GM19328 (cell line): ENCODE results near the gene CERS6.
"Not testable (repeated sequence)": the region's sequence is repeated elsewhere in the genome, so short reads cannot be mapped to it uniquely, and the experiment has no call there.

Experiments used
- ATAC-seq: cut with Tn5 transposase; IDR thresholded peaks from one replicate; pipeline ENCODE4 v1.9.1; 2021; ENCODE audit warnings: mild to moderate bottlenecking, moderate library complexity; ENCODE audit not compliant: unreplicated experiment

Gene CERS6

DNA sequence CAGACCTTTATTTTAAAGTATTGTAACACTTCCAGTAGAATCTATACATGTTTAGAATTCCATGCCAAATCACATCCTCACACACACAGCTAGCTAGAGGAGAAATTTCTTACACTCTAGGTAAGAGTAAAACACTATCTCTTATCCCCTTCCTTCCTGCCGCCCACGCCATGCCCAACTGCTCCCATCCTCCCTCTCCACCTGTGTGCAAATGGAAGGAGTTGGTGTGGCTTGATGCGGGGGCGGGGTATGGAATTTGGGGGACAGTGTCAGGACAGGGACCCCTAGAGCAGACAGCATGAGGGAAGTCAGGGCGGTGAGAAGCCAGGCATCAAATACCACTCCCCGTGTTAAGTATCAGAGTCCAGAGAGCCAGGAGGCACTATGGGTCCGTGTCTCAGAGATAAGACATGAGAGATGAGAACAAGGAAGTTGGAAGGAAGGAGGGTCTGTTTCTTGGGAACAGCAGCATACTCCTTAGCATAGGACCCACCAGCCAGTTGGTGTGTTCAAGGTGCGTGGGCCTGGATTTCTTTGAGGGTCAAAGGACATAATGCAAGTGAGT is 297.8 kb downstream of the CERS6 start:
- ATAC-seq: no peak

DNA sequence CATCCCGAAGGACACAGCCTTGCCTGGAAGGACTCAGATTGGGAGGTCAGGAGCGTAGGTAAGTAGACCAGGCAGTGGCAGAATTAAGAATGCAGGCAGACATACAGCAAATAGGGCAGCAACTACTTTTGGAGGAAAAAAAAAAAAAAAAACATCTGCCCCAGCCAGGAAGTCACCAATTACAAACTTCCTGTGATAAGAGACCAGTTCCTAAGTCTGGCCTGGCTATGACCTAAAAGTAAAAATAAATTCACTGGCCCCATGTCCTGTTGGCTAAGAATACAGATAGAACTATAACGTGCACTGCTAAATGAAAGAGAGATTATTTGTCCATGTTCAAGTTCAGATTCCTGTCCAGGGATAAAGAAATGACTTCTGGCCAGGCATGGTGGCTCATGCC is 301.2 kb downstream of the CERS6 start:
- no peak for ATAC-seq

DNA sequence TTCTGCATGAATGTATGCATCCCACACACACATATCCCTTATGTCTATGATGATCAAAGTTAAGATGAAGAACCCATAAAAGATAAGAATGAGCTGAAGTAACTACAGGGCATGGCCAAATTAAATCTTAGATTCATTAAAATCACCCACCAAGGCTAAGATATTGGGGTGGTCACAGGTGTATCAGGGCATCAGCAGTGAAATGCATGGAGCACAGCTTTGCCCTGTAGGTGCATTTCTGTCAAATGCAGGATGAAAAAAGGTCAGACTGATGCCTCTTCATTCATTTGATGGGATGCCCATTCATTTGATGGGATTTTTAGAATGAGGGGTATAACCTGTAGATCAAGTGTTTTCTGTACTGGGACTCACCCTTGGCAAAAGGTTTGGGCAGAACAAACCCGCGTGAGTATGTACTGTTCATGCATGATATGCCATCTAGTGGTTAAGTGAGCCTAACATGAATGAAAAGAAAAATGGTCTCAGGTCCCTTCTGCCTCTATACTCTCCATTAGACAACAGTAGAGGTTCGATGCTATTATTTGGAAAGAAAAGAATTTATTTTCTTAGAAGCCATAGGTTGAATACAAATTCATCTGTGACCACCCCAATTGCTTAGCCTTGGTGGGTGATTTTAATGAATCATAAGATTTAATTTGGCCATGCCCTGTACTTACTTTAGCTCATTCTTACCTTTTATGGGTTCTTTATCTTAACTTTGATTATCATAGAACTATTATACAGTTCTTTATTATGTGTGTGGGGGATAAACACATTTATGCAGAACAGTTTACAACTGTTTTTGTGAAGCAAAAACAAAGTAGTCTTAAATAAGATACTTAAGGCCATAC is 303.1 kb downstream of the CERS6 start:
- ATAC-seq: peak; percentile 83

DNA sequence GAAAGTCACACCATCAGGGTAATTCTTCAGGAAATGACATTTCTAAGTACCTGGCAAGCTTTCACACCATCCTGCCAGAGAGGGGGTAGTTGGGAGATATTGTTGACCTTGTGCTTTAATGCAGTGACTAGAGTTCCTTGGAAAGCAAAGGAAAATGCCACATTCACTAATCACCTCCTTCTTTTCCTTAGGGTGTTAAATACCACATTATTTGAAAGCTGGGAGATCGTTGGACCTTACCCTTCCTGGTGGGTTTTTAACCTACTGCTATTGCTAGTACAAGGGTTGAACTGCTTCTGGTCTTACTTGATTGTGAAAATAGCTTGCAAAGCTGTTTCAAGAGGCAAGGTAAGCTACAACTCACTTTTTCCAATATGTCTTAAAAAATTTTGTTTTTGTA is 309.3 kb downstream of the CERS6 start:
- ATAC-seq: no peak

DNA sequence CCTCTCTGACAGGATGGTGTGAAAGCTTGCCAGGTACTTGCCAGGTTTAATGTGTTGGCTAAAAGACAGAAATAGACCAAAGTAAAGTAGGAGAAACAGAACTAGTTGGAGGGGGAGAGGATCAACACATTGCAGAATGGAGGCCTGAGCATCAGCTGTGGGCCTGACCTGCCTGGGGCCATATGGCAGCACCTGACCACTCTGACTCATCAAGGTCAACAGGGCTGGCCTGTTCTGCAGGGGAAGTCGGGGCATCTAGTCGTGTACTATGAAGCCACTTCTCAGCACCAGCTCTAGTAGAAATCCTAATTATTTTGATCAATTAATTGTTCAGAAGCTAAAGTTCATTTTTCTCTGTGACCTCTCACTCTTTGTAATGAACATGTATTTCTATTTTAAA is 310.5 kb downstream of the CERS6 start:
- ATAC-seq: no peak

DNA sequence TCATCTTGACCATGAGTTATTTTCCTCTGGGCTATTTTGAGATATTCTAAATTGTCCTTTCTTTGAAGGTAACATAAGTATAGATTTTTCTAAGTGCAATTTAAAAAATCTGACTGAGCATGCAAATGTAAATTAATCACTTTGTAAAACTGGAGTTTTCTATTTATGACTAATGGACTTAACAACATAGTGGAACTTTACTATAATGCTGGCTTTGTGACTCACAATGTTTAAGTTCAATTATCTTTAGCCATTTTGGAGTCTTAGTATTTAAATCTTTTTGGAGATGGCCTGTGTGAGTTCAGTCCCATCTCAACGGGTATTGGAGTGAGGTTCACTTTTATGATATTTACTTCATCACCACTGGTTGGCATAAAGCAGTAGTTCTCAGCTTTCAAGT is 311.2 kb downstream of the CERS6 start:
- ATAC-seq: no peak

DNA sequence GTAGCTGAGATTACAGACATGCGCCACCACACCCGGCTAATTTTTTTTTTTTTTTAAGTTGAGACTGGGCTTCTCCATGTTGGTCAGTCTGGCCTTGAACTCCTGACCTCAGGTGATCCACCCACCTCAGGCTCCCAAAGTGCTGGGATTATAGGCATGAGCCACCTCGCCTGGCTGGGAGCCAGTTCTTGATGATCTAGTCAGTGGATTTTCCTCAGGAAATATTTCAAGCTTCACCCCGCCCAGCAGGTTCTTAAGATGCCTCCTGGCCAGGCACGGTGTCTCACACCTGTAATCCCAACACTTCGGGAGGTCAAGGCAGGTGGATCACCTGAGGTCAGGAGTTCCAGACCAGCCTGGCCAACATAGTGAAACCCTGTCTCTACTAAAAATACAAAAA is 312.3 kb downstream of the CERS6 start:
- not testable (repeated sequence) for ATAC-seq

DNA sequence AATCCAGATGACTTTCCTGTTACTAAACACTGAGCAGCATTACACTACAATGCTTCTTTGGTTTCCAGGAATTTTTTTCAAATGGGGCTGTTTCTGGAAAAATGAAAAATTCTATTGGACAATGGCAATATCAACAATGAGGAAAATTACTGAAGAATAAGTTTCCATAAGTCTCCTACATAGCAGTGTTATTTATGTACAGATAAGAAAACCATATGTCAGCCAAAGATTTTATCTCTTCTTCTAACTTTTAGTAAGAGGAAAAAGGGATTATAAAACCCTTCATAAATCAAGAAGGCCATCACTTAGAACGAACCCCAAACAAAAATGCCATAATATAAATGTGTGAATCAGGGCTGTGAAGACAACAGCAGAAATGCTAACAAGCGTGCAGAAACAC is 314.7 kb downstream of the CERS6 start:
- ATAC-seq: no peak

DNA sequence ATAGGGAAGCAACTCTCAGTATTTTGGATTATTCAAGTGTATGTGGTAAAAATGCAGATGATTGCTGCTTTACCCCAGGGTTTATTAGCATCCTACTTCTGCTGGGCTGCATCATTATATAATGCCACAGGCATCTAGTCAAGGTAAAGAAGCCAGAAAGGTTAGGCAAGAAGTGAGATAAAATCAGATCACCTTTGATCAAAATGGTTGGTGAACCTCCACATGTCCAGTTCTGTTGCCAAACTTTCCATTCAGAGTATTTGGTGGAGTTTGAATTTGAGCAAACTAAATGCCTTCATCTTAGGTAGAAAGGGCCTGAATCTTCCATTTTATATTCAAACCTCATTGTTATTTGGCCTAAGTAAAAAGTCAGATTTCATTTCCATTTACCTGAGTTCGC is 316.6 kb downstream of the CERS6 start:
- no peak for ATAC-seq

DNA sequence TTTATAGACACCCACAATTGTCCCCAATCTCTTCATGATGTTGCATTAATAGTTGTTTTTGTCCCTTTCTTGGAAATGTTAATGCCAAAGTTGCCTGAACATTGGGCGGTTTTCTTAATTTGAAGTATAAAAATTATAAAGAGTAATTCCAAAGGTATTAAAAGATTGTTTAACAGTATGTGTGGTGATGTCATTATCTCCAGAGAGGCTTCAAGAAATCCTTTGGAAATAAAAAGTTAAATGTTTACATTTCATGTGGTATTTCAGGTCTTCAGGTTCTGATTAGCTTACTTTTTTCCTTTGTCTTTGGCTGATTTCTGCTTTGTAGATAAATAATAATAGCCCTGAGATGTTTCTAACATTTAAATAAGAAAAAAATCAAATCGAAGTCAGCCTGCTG is 317.1 kb downstream of the CERS6 start:
- ATAC-seq: no peak

DNA sequence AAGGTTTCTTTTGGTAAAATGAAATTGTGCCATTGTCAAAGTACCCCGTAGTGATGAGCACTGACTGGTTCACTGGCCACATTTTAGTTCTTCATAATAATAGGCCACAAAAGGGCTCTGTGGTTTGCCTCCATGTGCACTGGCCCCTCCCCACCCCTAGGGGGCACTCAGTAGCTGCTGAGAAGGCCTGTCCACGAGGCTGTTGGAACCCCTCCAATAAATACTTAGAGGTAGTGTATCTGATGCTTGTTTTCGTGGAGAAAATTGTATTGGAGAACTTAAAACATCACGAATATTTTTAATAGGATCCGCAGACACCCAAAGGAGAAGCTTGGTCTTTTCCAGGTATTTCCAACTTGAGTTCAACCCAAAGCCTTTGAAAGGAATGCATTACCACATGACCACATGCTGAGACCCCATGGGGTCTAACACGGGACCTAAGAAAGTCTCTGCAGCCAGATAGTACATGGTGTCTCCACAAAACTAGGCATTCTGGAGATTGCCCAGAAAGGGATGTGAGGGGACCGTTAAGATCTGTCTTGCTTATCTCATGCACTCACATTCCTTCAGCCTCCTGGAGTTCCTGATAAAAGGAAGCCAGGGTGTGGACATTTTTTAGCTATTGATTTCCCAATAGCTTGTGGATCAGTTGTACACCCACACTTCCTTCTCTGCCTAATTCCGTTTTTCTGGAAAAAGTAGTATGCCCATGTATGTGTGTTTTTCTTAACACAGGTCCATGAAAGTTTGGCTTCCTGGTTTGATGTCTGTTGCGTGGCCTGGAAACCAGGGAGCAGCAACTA is 317.8 kb downstream of the CERS6 start:
- ATAC-seq: no peak

DNA sequence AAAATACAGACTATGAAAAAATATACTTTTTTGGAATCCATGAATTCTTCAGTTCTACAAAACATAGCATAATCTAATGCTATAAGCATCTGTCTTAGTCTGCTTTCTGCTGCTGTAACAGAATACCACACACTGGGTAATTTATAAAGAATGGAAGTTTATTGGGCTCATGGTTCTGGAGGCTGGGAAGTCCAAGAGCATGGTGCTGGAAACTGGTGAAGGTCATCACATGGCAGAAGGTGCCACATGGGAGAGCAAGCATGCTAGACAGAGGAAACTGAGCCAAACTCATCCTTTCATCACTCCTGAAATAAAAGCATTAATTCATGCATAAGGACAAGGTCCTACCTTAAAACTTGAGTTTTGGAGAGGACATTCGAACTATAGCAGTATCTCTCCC is 319.8 kb downstream of the CERS6 start:
- no peak for ATAC-seq

DNA sequence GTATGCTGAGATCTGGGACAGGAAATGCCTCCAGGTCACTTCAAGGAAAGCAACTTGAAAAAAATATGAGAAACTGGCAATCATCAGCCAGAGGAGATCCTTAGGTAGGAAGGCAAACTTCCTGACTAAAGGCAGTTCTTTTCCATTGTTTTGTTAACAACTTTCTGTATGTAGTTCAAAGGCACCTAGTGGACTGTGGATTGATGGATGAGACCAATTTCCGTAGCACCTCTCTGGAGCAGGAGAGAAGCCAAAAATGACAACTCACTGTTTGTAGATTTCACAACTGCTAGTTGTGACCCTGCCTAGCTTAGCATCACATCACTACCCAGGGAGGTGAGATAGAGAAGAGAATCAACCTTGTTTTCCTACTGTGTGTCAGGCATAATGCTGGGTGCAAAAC is 324.6 kb downstream of the CERS6 start:
- ATAC-seq: no peak

DNA sequence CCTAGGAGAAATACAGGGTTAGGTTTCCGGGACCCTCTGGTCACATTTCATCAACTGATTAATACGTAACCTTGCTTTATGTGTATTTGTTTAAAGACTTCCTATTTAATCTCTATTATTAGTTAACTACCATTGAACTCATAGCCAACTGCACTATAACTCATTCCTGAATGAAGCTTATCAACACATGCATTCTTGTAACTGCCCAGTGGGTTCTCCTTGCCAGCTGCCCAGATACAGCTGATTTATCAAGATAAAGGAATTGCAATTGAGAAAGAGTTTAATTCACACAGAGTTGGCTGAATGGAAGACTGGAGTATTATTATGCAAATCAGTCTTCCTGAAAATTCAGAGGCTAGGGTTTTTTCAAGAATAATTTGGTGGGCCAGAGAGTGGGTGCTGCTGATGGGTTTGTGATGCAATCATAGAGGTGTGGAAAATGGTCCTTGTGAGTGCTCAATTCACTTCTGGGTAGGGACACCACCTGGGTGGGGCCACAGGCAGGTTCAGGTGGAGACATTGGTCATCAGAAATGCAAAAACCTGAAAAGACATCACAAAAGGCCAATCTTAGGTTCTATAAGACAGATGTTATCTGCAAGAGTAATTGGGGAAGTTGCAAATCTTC is 325.2 kb downstream of the CERS6 start:
- no peak for ATAC-seq

DNA sequence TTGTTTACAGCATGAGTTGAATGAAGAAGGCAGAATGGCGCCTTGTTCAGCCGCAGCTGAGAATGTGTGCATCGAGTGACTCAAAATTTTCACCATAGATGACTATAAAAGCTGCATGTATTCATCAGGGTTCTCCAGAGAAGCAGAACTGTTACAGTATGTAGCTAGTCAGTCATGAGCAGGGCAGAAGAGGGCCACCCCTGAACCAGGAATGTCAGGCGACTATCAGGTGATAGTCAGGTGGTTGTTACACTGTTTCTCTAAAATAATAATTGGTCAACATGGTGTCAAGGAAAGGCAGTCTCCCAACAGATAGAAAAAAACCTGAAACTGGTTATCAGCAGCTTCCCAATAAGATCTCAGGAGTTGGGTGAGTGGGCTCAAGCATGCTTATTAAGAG is 326.2 kb downstream of the CERS6 start:
- ATAC-seq: no peak

DNA sequence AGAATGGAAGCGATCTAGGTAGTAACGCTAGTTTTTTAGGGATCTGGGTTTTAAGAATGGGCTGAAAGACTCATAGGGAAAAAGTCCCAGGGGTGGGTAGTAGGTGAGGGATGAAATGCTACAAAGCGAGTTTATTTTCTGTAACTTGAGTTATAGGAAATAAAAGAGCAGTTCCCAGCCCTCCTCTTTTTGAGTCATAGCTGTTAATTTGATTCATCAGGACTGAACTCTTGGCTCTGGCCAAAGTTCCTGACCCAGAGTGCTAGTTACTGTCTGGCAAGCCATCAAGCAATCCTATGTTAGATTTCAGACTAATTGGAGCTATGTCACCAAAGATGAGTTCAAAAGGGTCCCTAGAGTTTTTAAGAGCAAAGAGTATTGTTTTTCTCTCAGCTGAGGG is 328.9 kb downstream of the CERS6 start:
- no peak for ATAC-seq

DNA sequence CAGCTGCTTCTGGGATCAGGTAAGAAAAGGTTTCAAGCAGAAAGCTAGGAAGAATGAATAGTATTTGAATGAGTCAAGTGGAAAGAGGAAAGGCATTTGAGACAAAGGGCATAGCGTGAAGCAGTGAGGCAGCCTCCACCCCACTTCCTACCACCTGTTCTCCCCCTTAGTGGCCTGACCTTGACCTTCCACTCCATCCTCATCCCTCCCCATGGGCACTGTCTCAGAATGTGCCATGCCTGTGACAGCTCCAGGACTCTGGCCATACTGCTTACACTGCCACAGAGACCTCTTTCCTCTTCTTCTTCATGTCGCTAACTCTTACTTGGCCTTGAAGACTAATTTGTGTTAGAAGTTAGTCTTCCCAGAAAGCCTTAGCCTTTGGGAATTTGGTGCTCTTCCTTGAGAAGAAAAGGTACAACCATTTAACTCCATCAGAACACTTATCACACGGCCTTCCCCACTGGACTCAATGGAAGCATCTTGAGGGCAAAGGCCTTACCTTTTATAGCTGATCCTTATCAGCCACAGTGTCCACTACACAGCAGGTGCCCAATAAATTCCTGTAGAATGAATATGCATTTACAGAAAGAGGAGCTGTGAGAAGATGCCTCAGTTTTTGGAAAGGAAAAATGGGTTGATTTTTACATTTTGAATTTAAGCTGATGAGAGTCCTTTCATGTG is 331.2 kb downstream of the CERS6 start:
- no peak for ATAC-seq

DNA sequence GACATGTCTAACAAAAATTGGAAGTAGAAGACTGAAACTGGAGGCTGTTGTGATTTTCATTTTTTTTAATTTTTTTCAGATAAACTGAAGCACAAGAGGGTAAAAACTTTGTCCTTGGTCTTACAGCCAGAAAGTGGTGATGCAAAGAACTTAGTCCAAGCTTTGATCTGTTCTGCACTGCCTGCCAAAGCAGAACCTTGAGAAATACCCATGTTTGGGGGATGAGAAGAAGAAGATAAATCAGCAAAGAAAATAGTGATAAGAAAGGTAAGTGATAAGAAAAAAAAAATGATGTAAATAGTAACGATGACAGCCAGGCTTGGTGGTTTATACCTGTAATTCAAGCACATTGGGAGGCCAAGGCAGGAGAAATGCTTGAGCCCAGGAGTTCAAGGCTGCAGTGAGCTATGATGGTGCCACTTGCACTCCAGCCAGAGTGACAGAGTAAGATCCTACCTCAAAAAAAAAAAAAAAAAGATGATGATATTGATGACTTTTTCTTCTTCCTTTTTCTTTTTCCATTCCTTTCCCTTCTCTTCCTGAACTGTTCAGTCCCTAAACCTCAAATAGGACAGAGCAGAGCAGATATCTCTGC is 331.8 kb downstream of the CERS6 start:
- no peak for ATAC-seq

DNA sequence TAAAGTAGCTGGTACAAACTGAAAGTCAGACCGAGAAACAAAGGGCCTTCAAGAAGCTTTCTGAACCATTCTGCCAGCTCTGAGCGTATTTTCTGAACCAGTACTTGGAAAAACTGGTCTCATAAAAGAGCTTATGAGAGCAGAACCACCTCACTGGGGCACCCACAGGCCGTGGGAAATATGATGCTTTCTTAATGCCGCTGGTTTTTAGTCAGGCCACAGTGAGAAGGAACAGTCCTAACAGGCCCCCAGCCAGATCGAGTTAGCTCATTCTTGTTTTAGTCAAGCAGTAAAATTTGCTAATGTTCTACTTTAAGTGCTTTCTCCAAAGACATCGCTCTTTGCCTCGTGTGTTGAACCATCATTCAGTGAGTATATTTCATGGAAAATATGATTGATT is 333.7 kb downstream of the CERS6 start:
- ATAC-seq: no peak

DNA sequence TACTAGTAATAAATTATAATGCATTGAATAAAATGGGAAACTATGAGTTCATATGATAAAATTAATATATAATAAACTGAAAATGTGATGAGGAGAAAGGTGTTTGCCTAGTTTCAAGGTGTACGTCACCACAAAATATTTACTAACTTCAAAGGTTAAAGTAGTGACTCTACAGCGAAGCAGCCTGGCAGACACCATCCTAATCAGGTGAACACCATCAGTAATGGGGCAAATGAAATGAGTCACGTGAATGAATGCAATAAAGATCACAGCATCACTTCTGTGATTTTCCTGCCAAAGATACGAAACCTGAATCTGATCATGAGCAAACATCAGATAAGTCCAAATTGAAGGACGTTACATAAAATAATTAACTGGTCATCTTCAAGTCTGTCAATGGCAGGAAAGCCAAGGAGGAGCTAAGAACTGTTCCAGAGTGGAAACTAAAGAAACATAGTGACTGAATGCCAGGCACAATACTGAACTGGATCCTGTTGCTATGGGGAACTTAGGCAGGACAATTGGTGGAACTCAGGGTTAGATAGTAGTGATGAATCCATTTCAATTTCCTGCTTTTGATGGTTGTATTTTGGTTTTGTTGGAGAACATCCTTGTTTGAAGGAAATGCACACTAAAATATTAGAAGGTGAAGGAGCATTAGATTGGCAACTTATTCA is 334.3 kb downstream of the CERS6 start:
- ATAC-seq: no peak
